Measurements from ENCODE around the gene TGM6.

TGM6 gene

GRCh38 chr20:2455771-2456497 lies 75.2 kb downstream of the TGM6 start:
- DNase-seq (ENCODE audit: low read depth in 2 of 2): no peak

DNA sequence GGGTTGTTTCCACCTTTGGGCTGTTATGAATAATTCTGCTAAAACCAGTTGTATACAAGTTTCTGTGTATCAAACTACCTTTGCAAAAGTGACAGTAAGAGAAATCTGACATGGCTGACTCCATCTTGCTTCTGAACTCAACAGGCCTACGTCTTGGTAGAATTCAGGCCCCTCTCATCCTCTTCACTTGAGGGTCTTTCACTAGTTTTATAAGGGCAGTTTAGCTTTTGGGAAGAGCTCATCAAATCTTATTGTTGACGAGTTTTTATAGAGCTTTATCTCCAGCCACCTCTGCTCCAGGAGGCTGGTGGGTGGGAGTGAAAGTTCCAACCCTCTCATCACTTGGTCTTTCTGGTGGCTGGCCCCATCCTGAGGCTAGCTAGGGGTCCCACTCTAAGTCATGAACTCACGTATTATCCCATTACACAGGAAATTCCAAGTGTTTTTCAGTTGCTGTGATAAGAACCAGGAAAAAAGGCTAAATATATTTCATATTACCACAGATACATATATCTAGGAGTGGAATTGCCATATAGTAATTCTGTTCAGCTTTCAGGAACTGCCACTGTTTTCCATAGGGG lies 78.3 kb downstream of the TGM6 start:
- no peak for DNase-seq (ENCODE audit: low read depth in 2 of 2)

DNA sequence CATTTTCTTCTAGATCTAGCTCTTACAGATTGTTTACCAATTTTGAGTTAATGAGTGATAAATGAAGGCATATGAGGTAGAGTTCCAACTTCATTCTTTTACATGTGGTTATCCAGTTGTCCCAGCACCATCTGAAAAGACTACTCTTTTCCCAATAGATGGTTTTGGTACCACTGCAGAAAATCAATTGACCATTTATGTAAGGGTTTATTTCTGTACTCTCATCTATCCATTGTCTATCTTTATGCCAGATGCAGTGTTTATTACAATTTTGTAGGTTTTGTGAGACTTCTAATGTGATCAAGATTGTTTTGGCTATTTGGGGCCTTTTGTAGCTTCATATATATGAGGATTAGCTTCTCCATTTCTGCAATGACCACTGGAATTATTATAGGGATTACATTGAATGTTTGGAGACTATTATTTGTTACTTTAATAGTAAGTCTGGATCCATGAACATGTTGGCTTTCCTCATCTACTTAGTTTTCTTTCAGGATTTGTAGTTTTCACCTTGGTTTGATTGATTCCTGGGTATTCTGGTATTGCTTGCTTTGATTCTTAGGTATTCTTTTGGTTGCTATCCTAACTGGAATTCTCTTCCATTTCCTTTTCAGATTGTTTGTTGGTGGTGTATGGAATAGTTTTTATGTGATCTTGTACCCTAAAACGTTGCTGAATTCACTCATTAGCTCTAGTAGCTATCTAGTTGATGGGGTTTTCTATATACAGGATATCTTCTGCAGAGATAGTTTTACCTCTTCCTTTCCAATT lies 79.5 kb downstream of the TGM6 start:
- DNase-seq (ENCODE audit: low read depth in 2 of 2): no peak

DNA sequence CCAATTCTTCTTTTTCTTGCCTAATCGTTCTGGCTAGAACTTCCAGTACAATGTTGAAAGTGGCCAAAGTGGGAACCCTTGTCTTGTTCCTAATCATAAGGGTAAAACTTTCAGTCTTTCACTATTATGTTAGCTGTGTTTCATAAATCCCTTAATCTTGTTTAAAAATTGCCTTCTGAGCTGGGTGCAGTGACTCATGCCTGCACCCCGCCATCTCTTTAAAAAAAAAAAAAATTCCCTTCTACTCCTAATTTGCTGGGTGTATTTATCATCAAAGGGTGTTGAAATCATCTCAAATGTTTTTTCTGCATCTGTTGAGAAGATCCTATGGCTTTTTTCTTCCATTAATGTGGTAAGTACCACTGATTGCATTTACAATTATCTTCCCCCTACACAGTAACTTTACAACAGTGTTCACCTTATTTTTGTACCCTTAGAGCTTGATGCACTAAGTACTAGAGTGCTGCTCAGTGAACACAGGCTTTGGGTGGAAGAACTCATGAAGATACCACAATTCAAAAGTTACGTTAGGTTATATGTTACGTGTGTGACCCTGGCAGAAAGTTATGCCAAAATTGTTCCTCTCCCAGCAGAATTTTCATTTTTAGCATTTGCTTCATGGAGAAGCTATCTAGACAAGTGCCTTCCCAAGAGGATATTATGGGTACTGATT lies 80.2 kb downstream of the TGM6 start:
- no peak for DNase-seq (ENCODE audit: low read depth in 2 of 2)

- DNase-seq (ENCODE audit: low read depth in 2 of 2): no peak
Measured at GRCh38 chr20:2462484-2462883, 81.8 kb downstream of the TGM6 start.

GRCh38 chr20:2463616-2464365 lies 83.1 kb downstream of the TGM6 start:
- DNase-seq (ENCODE audit: low read depth in 2 of 2): no peak

- DNase-seq (ENCODE audit: low read depth in 2 of 2): no peak
Measured at GRCh38 chr20:2465100-2465499, 84.4 kb downstream of the TGM6 start.

GRCh38 chr20:2467412-2467811 lies 86.7 kb downstream of the TGM6 start:
- no peak for DNase-seq (ENCODE audit: low read depth in 2 of 2)

DNA sequence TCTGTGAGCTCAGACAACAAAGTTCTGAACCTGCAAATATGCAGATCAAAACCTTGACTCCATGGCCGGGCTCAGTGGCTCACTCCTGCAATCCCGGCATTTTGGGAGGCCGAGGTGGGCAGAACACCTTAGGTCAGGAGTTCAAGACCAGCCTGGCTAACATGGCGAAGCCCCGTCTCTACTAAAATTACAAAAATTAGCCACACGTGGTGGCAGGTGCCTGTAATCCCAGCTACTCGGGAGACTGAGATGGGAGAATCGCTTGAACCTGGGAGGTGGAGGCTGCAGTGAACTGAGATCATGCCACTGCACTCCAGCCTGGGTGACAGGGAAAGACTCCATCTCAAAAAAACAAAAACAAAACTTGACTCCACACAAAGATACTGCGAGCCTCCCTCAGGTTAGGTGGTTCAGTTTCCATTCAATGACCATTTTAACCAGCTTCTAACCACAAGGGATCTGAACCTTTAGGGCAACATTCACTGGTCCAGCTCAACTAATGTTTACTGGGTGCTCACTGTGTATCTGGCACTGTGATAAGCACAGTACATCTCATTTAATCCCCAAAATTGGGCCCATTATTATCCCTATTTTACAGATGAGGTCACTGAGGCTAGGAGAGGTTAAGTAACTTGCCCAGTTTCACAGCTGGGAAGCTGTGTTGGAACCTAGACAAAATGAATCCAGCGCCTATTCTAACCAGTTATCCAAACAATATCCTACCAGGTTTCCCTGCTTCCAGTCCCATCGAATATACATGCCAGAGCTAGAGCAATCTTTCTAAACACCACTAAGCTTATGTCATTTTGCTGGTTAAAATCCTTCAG lies 88.1 kb downstream of the TGM6 start:
- no peak for DNase-seq (ENCODE audit: low read depth in 2 of 2)

DNA sequence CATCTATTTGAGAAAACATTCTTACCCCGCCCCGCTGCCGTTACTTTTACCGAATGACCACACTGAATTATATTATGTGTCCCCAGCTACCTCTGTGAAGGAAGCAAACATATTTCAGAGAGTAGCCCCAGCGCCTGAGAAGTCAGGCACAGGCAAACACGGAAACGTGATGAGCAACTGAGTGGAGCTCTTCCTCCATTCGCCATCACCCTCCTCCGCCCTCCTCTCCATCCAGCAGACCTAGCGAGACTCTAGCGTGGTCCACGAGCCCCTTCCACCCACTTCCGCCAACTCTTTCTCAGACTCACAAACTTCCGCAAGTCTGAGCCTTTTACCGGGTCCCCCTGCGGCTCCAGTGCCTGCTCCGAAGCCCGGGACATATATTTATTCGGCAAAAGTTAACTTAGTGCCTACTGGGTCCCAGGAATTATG lies 89.3 kb downstream of the TGM6 start:
- no peak for DNase-seq (ENCODE audit: low read depth in 2 of 2)

GRCh38 chr20:2470423-2471193 lies 89.9 kb downstream of the TGM6 start, which contains the start of gene SNRPB:
TSS of gene SNRPB (minus strand) at chr20:2470789. CDS start at chr20:2470690, 99 bp downstream.
- peak; percentile 95 to 97 for DNase-seq (ENCODE audit: low read depth in 2 of 2)

- peak; percentile 57 to 68 for DNase-seq (ENCODE audit: low read depth in 2 of 2)
Measured at GRCh38 chr20:2473516-2473915, 92.8 kb downstream of the TGM6 start.

DNA sequence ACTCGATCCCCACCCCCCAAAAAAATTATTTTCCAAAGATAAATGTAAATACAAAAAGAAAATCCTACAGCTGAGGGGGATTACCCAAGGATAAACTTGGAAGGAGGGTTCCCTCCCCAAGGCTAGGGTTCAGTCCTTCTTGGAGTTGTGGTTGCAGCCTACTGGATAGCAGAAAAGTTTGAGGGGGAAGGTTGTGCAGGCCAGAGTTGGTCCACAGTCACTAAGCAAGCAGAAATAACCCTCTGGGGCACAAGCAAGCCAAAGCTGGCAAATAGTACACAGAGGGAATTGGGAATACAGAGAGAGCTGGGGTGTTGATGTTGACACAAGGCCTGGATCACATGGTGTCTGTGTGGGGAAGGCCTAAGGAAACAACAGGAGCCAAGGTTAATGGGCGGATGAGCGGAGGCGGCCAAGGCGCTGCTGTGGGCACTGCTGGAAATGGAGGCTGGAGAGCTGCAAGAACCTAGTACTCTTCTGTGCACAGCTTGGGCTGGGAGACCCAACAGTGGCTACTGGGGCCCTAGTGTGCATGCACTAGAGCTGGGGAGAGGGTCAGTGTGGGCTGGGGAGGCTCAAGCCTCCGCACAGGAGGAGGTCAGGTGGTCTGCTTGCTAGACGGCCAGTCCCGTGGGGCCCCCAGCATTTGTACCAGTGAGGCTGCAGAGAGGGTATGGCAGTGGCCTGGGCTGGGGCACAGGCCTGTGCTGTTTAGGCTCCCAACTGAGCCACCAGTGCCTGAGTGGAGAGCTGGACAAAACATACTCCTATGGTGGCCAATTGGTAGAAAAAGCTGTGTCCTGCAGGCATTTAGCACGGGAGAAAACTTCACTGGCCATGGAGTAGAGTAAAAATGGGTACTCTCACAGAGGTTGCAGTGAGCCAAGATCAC lies 95.4 kb downstream of the TGM6 start:
- no peak for DNase-seq (ENCODE audit: low read depth in 2 of 2)

DNA sequence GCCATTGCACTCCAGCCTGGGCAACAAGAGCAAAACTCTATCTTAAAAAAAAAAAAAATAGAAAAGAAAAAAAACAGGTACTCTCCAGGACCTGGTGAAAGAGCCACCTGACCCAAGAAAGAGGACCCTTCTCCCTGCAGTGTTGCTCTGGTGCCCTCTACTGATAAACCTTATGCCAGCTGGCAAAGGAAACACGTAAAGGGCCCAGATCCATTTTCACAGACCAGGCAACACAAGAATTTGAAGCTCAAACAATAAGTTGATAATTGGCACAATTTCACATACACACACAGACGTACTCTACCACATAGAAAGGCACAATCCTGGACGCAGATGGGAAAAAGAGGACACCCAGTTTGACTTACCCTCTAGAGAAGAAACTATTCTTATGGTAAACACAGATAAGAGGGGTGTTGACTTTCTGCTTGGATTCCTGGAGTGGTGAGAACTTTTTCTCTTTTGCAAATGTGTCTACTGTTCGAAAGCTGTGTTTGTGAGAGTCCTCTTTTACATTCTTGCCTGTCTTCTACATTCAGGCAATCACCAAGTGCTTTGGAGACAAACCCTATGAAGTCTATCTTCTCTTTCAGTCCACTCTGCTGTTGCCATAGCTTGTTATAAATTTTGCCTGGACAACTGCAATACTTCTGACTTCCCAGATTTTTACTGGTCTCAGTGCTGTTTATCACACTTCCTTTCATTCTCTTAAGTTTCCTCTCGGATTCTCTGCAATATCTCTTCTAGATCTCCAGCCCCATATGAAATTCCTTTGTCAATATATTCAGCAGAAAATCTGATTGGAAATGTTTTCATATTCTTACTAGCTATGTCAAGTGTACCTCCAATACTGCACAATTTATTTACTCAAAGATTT lies 96.3 kb downstream of the TGM6 start:
- no peak for DNase-seq (ENCODE audit: low read depth in 2 of 2)

DNA sequence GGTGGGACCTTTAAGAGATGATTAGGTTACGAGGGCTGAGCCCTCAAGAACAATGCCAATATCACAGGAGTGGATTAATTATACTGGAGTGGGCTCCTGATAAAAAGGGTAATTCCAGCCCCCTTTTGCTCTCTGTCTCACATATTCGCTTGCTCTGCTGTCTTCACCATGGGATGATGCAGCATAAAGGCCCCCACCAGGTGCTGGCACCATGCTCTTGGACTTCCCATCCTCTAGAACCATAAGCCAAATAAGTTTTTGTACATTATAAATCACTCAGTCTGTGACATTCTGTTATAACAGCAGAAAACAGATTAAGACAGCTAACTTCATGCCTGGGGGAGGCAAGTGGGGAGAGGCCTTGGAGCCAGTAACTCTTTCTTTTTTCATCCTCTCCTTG lies 99.7 kb downstream of the TGM6 start:
- DNase-seq (ENCODE audit: low read depth in 2 of 2): no peak
